Activated CD8-positive, alpha-beta memory T cell treated with anti-CD3 and anti-CD28 coated beads, Interleukin-2, amount 10 ng/mL, durations not matched to agents 7 days and 5 days (primary cell): Measurements from ENCODE around the gene TBCEL. TPM values are rescaled to one million over a fixed set of nuclear protein-coding genes. Genes with fewer than 3 reads are reported as not detected.

Source experiments
- ATAC-seq: fragments of 150-1000 bp; cut with Tn5 transposase; one replicate; pipeline ENCODE4 v1.10.0; 2021; ENCODE audit warnings: moderate library complexity
- CTCF ChIA-PET: fragments of 350-600 bp; sonication (Branson Sonifier 250); formaldehyde crosslinking; loops from one replicate; lab custom pipeline; 2021; ENCODE audit warnings: antibody characterized with exemption; lab: Charles Lee
- DNase-seq: peaks from one replicate; pipeline ENCODE4 v3.0.0-alpha.2; 2020
- H3K27ac Mint-ChIP-seq: one replicate; pipeline ENCODE4 v1.8.0; 2021; ENCODE audit warnings: mild to moderate bottlenecking, mixed read lengths
- H3K27me3 Mint-ChIP-seq: one replicate; pipeline ENCODE4 v1.8.0; 2021; ENCODE audit warnings: mixed read lengths
- H3K36me3 Mint-ChIP-seq: one replicate; pipeline ENCODE4 v1.8.0; 2021; ENCODE audit warnings: mild to moderate bottlenecking, mixed read lengths
- H3K4me1 Mint-ChIP-seq: one replicate; pipeline ENCODE4 v1.8.0; 2021; ENCODE audit warnings: mixed read lengths
- H3K4me3 Mint-ChIP-seq: one replicate; pipeline ENCODE4 v1.8.0; 2021; ENCODE audit warnings: mild to moderate bottlenecking, moderate library complexity, mixed read lengths
- H3K9me3 Mint-ChIP-seq: one replicate; pipeline ENCODE4 v1.8.0; 2022; ENCODE audit warnings: low read depth, mixed read lengths
- total RNA-seq, 2 experiments: library from RNA; stranded (reverse); gene quantifications; one replicate each; pipeline ENCODE4 v1.2.3, GENCODE V29; 2021

TBCEL gene, protein sequence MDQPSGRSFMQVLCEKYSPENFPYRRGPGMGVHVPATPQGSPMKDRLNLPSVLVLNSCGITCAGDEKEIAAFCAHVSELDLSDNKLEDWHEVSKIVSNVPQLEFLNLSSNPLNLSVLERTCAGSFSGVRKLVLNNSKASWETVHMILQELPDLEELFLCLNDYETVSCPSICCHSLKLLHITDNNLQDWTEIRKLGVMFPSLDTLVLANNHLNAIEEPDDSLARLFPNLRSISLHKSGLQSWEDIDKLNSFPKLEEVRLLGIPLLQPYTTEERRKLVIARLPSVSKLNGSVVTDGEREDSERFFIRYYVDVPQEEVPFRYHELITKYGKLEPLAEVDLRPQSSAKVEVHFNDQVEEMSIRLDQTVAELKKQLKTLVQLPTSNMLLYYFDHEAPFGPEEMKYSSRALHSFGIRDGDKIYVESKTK
- total RNA-seq: 10 to 100 TPM; 11.2 to 14.0 TPM

DNA sequence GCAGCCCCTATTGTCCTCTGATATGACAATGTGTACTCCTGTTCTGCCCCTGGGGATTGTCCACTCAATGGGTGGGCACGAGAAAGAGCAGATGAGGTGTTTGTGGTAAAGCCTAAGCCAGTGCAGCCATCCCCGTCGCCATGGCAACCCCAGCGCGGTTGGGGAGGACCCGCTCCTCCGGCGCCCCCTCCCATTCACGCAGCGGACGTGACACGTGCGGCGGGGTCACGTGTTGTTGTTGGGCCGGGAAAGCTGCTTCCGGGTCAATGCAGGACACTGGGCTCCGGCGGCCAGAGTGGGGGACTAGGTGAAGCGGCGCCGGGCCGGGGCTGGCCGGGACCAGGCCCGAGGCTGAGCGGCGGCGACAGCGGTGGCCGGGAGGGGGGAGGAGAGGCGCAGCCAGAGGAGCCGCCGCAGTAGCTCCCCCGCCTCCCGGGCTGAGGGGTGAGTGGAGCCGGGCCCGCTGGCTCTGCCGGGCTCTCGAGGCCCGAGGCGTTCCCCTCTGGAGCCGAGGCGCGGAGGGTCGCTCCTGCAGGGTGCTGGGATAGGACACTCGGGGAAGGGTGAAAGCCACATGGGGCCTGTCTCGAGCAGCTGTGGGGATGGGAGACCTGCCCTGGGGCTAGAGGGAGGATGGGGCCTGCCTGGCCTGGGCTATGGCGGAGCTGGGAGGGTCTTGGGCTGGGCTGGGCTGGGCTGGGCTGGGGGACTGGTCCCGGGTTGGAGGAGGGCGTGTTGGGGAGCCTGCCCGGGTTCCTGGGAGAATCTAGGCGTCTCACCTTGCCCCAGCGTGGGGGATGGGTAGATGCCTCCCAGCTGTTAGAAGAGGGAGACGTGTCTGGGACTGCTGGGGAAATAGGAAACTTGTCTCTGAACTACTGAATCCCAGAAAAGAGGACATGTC is at the start of gene TBCEL:
Gene TBCEL, plus strand, starts transcription at position 255 of the 904 bp plus-strand sequence. CDS start 21,589 bp downstream, outside the sequence.
- Mint-ChIP-seq H3K36me3 (no peaks in the 10 kb centered on the region), H3K4me1 (peaks cover 17% of the 10 kb centered on the region), H3K9me3 (no peaks in the 10 kb centered on the region)

DNA sequence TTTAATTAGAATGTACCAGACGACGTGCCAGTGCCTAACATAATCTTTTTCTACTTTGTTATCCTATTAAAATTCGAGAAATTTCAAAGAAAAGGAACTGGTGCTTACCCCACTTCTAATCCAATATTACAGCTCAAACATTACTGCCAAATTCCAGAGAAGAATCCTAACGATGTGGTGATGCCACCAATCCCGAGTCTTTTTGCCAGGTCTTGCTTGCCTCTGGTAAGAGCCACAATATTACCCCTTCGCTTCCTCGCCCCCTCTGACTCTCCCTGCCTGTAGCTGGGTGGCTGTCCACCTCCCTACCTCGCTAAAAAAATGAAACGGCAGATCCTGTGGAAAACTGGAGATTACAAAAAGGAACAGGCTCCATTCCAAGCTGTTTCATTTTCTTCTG is 49.4 kb upstream of the TBCEL start:
- no peaks in the 10 kb centered on the region for H3K9me3 Mint-ChIP-seq
- ATAC-seq: no peak
- DNase-seq: no peak
- CTCF ChIA-PET: no interaction called here
- H3K4me1 Mint-ChIP-seq: no peaks in the 10 kb centered on the region
- no peak overlapping the region for H3K27ac Mint-ChIP-seq
- H3K36me3 Mint-ChIP-seq: no peaks in the 10 kb centered on the region
- no peak overlapping the region for H3K4me3 Mint-ChIP-seq
- peaks cover 29% of the 10 kb centered on the region for H3K27me3 Mint-ChIP-seq

More for the DNA sequence above, at the start of gene TBCEL:
- ATAC-seq (peak; percentile 87), DNase-seq (peak; percentile 84)
- H3K4me3 Mint-ChIP-seq: peak within 1 kb of the TSS; percentile 76
- peak within 1 kb of the TSS; percentile 66 for H3K27ac Mint-ChIP-seq
- CTCF ChIA-PET: interaction anchor here (1.2 to 2.3 kb wide), 2 partner anchors 9 to 14 kb away, joined by 3 to 7 read pairs; no protein-coding TSS in a partner anchor
- peaks cover 5% of the 10 kb centered on the region for H3K27me3 Mint-ChIP-seq

DNA sequence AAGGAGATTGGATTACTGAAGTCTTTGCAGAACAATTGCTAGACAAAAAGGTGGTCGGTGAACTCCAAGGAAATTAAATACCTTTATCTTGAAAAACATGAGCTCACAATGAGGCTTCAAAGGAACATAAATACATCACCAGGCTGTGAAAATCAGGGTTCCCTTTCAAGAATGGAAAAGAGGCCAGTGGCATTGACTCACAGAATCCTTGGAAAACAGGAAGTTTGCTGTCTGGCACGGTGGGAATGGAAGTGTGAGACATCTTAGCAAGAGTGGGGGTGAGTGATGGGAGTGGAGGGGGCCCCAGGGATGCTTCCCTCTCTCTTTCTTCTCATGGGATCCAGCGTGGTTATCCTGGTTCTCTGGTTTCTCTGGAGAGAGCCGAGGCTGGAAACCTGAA is 48.9 kb upstream of the TBCEL start:
- CTCF ChIA-PET: no interaction called here
- Mint-ChIP-seq H3K36me3 (no peaks in the 10 kb centered on the region), H3K4me3 (no peak overlapping the region), H3K9me3 (no peaks in the 10 kb centered on the region), H3K27ac (no peak overlapping the region), H3K27me3 (peaks cover 32% of the 10 kb centered on the region), H3K4me1 (no peaks in the 10 kb centered on the region)
- ATAC-seq: no peak
- no peak for DNase-seq

DNA sequence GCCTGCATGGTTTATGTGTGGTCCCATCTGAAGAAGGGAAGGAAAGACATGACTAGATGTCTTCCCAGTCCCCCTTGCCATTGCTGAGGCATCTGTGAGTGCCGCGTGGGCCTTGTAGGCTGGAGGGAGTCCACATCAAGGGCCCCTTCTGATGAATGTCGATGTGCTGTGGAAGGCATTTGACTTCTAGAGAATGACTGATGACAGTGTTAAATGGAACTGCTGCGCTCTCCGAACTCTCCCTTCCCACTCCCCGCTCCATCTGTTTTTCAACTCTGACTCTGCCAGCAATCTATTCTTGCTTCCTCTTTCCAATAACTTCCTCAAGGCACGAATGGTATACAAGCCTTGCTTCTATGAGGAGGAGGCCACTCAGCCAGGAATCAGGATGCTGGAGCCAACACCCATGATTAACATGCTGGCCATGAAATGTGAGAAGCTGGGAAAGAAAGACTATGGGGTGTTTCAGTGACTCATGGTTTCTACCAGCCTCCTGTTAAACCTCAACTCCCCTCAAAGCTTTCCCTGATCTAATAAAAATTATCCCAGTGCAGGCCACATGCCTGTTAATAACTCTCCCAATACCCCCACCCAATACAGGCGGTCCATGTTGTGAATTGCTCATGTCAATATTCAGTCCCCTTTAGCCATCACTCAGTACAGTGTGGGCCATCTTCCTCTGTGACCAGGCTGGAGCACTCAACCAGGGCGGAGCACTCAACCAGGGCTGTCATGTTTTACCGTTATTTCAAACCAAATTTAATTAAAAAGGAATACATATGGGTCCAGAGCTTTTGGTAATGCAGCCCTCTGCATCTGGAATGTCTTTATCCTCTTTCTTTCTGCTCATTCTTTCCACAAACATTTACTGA is 46.4 kb upstream of the TBCEL start:
- DNase-seq (no peak), ATAC-seq (no peak)
- Mint-ChIP-seq H3K4me3 (no peak overlapping the region), H3K27me3 (peaks cover 40% of the 10 kb centered on the region), H3K4me1 (no peaks in the 10 kb centered on the region), H3K36me3 (no peaks in the 10 kb centered on the region), H3K27ac (no peak overlapping the region), H3K9me3 (no peaks in the 10 kb centered on the region)
- CTCF ChIA-PET: no interaction called here

DNA sequence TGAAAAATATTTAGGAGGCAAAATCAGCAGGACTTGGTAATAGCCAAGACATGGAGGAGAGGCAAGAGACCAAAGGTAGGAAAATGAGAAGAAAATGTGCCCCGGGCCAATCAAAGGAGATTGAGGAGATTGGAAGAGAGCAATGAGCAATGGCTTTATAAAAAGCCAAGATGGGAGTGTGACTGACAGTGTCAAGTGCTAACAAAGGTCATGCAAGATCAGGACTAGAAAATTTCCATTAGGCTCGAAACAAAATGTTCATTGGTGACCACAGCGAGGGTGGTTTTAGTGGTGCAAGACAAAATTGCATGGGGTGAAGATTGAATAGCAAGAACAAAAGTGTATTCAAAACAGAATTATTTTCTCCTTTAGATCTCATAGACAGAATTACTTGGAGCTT is 45.2 kb upstream of the TBCEL start:
- H3K9me3 Mint-ChIP-seq: no peaks in the 10 kb centered on the region
- H3K4me3 Mint-ChIP-seq: no peak overlapping the region
- CTCF ChIA-PET: no interaction called here
- DNase-seq: no peak
- peaks cover 44% of the 10 kb centered on the region for H3K27me3 Mint-ChIP-seq
- H3K27ac Mint-ChIP-seq: no peak overlapping the region
- no peaks in the 10 kb centered on the region for H3K4me1 Mint-ChIP-seq
- H3K36me3 Mint-ChIP-seq: no peaks in the 10 kb centered on the region
- ATAC-seq: no peak

DNA sequence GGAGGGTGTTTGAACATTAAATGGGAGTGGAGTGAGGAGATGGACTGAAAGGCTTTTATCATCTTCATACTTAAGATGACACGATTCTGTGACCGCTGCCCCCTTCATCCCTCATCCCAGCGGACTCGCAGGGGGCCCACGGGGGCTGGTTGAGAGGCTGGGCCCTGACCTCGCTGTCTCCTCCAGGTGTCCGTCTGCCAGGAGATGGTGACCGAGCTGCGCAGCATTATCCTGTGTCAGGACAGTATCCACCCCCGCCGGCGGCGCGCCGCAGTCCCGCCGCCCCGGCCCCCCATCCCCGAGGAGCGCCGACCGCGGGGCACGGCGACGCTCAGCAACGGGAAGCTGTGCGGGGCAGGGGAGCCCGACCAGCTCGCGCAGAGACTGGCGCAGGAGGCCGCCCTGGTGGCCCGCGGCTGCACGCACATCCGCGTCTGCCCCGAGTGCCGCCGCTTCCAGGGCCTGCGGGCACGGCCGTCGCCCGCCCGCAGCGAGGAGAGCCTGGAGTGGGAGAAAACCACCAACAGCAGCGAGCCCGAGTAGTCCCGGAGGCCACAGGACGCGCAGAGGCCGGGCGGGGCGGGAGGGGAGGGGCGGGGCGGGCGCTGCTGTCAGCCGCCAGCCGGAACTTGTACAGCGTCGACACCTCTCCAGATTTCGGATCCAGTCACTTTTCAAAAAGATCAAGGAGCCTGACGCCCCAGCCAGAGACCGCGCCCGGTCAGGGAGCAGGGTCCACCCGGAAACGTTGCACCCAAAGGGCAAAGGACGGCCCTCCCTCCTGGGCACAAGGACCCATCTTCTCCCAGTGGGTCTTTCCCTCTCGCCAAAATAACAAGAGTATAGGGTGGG is 38.0 kb upstream of the TBCEL start:
- Mint-ChIP-seq H3K27ac (no peak overlapping the region), H3K4me1 (peaks cover 9% of the 10 kb centered on the region), H3K4me3 (peak overlapping the region; percentile 36), H3K36me3 (no peaks in the 10 kb centered on the region), H3K27me3 (peaks cover 56% of the 10 kb centered on the region), H3K9me3 (no peaks in the 10 kb centered on the region)
- ATAC-seq (peak; percentile 89), DNase-seq (peak; percentile 44)
- CTCF ChIA-PET: interaction anchor here (0.8 kb wide), 1 partner anchor 14 kb away, joined by 3 read pairs; no protein-coding TSS in a partner anchor

DNA sequence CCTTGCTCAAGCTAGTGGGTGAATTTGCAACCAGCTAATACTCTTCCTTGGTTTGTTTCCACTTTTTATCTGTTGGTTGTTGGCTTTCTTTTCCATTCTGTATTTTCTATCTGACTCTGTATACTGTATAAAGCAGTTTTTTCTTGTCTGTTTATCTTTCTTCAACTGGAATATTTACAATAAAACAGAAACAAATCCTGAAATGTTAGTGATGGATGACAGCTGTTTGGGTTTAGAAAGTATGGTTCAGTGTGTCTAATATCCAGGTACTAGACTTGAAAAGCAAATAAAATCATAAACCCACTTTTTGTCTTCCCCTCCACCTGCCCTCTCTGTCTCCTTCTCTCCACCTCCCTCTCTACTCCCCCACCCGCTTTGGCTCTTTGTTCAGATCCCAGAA is 35.3 kb upstream of the TBCEL start:
- Mint-ChIP-seq H3K4me1 (peaks cover 9% of the 10 kb centered on the region), H3K36me3 (no peaks in the 10 kb centered on the region), H3K9me3 (no peaks in the 10 kb centered on the region), H3K27ac (no peak overlapping the region), H3K4me3 (no peak overlapping the region), H3K27me3 (peaks cover 40% of the 10 kb centered on the region)
- DNase-seq (no peak), ATAC-seq (no peak)
- CTCF ChIA-PET: no interaction called here

DNA sequence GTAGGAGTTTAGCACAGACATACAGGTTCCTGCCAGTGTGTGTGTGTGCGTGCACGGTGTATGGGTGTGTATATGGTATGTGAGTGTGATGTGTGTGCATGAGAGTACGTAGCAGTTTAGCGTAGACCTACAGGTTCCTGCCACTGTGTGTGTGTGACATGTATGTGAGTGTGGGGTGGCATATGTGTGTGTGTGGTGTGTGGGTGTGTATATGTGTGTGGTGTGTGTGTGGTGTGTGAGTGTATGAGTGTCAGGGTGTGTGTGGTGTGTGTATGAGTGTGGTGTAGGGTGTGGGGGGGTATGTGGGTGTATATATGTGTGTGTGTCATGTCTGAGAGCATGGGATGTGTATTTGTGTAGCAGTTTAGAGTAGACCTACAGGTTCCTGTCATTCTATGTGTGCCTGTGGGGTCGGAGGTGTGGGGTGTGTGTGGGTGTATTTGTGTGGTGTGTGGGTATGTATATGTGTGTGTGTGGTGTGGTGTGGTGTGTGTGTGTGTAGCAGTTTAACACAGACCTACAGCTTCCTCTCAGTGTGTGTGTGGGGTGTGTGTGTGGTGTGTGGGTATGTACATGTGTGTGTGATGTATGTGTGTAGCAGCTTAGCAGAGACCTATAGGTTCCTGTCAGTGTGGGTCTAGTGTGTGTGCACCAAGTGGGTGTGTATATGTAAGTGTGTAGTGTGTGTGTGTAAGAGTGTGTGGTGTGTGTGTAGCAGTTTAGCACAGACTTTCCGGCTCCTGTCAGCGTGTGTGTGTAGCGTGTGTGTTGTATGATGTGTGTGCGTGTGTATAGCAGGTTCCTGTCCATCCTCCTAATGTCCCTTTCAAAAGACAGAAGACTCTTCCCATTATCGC is 31.8 kb upstream of the TBCEL start:
- peaks cover 4% of the 10 kb centered on the region for H3K4me1 Mint-ChIP-seq
- H3K36me3 Mint-ChIP-seq: no peaks in the 10 kb centered on the region
- no peak overlapping the region for H3K27ac Mint-ChIP-seq
- H3K27me3 Mint-ChIP-seq: peaks cover 29% of the 10 kb centered on the region
- CTCF ChIA-PET: no interaction called here
- ATAC-seq: no peak
- H3K4me3 Mint-ChIP-seq: no peak overlapping the region
- DNase-seq: no peak
- no peaks in the 10 kb centered on the region for H3K9me3 Mint-ChIP-seq

DNA sequence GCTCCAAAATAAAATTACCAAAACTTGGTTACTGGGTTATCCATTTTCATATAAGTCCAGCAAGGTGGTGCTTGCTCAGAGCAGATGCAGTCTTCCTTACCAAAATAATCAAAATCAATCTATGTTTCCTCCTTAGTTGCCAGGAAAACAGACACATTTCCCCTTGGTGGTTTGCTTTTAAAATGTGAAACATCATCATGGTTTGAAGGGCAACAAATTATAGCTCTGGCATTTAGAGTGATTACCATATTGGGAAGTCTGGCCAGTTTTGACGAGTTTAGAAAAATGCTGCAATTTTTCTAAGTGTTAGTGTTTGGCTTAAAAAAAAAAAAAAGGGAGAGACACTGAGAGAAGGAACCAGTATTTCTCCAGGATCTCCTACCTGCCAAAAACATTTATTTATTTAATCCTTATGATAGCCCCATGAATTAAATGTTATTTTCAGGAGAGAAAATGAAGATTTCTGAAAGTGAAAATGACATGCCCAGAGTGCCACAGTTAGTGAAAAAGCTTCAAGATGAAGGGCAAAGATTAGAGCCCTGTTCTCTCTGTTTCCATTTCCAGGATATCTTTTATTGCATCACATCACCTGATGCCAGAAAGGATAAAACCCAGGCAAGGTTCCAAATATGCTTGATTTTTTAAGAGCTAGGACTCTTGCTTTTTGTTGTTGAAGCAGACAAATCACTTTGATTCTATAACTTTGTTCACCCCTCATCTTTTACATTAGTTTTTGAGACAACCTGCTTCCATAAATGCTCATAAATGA is 29.6 kb upstream of the TBCEL start:
- peaks cover 29% of the 10 kb centered on the region for H3K27me3 Mint-ChIP-seq
- ATAC-seq (no peak), DNase-seq (no peak)
- no peak overlapping the region for H3K27ac Mint-ChIP-seq
- H3K9me3 Mint-ChIP-seq: no peaks in the 10 kb centered on the region
- no peaks in the 10 kb centered on the region for H3K36me3 Mint-ChIP-seq
- CTCF ChIA-PET: no interaction called here
- H3K4me1 Mint-ChIP-seq: peaks cover 4% of the 10 kb centered on the region
- no peak overlapping the region for H3K4me3 Mint-ChIP-seq

DNA sequence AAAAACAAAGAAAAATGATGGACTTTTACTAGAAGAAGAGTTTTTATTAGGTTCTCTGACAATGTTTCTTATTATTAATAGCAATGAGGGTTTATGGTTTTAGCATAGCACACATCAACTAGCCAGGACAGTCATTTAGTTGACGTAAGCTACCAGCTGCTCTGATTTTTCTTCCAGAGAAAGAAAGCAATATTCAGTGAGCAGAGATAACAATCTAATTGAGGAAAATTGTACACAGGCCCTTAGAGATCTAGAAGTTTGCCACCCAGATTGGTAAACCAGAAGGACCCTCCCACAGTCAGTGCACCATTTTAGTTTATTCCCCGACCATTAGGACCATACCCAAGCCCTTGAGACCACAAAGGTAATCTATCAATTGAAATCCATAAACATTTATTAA is 28.7 kb upstream of the TBCEL start:
- Mint-ChIP-seq H3K27me3 (peaks cover 26% of the 10 kb centered on the region), H3K4me1 (peaks cover 4% of the 10 kb centered on the region), H3K36me3 (no peaks in the 10 kb centered on the region), H3K4me3 (no peak overlapping the region), H3K27ac (no peak overlapping the region), H3K9me3 (no peaks in the 10 kb centered on the region)
- ATAC-seq: no peak
- CTCF ChIA-PET: no interaction called here
- DNase-seq: no peak

DNA sequence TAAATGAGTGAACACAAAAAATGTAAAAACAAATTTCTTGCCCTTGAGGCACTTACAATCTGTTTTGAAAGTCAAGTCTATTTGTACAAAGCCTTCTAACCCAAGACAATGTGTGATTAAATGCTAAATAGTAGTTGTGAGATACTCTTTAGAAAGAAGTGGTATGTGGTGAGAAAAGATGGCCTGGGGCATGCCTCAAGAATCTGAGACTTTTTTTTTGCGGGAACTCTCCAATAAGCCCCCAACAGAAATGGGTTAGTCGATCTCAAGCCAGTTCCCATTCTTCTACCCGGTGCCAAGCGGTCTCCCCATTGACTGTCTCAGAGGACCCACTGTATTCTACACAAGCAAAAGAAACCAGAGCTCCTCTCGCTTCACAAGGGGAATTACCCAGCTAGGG is 26.9 kb upstream of the TBCEL start:
- peaks cover 4% of the 10 kb centered on the region for H3K4me1 Mint-ChIP-seq
- no peak overlapping the region for H3K4me3 Mint-ChIP-seq
- H3K27ac Mint-ChIP-seq: no peak overlapping the region
- CTCF ChIA-PET: no interaction called here
- ATAC-seq (no peak), DNase-seq (no peak)
- H3K36me3 Mint-ChIP-seq: no peaks in the 10 kb centered on the region
- H3K27me3 Mint-ChIP-seq: peaks cover 38% of the 10 kb centered on the region
- no peaks in the 10 kb centered on the region for H3K9me3 Mint-ChIP-seq
